GM19351 (cell line): ENCODE results near the gene TTC22.

Source experiments
- ATAC-seq: cut with Tn5 transposase; IDR thresholded peaks from one replicate; pipeline ENCODE4 v1.9.1; 2021; ENCODE audit warnings: mild to moderate bottlenecking, moderate library complexity; ENCODE audit not compliant: unreplicated experiment

TTC22 gene

DNA sequence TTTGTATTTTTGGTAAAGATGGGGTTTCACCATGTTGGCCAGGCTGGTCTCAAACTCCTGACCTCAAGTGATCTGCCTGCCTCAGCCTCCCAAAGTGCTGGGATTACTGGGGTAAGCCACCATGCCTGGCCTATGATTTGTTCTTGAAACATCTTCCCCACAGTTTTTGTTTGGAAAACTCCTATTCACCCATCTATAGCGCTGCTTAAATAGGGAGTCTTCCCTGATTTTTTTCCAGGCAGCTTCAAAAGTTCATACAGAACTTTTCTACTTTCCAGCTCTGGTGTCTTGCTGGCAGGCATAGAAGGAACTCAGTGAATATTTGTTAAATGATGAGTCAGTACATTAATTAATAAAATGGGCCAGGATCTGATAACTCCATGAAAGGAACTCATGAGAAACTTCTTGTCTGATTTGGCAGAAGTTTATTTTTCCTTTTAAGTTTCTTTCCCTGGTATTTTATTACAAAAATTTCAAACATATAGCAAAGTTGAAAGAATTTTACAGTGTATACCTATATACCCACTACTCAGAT is 33.0 kb upstream of the TTC22 start:
- no peak for ATAC-seq

- ATAC-seq, result no peak
Observed at GRCh38 chr1:54833121-54833520, 32.0 kb upstream of the TTC22 start.

GRCh38 chr1:54826226-54826816 is 25.2 kb upstream of the TTC22 start:
- ATAC-seq, result no peak

DNA sequence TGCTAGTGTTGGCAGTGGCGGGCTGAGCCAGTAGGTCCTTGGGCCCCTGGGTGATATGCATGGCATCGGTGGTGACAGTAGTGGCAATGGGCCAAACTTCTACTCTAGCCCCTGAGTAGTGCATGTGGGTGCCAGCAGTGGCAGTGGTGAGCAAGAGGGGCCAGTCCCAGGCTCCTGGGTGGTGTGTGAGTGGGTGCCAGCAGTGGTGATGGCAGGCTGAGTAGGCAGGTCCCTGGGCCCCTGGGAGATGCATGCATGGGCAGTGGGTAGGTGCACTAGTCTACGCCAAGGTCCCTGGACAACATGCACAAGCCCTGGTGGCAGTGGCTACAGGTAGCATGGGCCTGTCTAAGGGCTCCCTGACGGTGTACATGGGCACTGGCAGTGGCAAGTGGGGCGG is 24.6 kb upstream of the TTC22 start:
- ATAC-seq, result no peak

- ATAC-seq, result no peak
Observed at GRCh38 chr1:54823670-54824069, 22.5 kb upstream of the TTC22 start.

DNA sequence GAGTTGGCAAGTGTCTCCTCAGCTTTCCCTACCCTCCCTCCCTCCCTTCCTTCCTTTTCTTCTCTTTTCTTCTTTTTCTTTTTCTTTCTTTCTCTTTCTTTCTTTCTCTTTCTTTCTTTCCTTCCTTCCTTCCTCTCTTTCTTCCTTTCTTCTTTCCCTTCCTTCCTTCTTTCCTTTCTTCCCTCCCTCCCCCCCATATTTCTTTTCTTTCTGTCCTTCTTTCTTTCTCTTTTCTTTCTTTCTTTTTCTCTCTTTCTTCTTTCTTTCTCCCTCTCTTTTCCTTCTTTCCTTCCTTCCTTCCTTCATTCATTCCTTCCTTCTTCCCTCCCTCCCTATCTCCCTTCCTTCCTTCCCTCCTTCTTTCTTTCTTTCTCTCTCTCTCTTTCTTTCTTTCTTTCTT is 18.6 kb upstream of the TTC22 start:
- no peak for ATAC-seq

- no peak for ATAC-seq
Observed at GRCh38 chr1:54819195-54819536, 18.0 kb upstream of the TTC22 start.

DNA sequence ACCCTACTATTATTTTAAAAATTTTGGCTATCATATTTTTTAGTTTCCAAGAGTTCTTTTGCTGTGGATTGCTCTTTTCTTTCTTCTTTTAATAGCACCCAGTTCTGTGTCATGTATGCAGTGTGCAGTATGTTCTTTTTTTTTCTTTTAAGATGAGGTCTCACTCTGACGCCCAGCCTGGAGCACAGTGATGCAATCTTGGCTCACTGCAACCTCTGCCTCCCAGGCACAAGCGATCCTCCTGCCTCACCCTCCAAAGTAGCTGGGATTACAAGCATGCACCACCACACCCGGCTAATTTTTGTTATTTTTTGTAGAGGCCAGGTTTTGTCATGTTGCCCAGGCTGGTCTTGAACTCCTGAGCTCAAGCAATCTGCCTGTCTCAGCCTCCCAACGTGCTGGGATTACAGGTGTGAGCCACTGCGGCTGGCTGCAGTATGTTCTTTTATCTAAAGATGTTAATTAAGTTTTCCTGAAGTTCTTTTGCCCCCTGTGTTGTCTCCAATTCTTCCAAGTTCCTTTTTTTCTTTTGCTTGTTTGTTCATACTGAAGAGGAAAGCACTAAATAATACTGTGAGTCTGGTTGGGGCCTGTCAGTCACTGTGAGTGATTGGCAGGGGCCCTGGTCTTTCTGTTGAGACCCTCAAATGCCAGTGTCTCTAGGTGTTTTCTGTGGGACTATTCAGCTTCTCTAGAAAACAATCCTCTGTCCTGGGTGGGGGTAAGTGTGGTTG is 17.5 kb upstream of the TTC22 start:
- no peak for ATAC-seq

- no peak for ATAC-seq
Observed at GRCh38 chr1:54816951-54817350, 15.8 kb upstream of the TTC22 start.

DNA sequence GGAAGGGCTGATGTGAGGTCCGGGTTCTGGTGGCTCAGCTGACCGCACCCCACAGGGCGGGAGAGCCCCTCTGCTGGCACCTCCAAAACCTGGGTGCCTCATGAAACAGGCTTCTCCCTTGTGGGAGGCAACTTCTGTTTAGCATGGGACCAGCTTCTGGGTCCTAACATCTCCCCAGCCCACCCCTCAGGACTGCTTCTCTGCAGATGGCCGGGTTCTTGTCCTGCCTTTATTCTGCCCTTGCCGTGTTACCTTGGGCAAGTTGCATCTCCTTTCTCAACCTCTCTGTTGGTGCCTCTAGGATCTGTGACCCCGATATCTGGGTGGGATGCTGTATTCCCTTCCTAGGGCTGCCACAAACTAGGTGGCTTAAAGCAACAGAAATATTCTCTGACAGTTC is 15.0 kb upstream of the TTC22 start:
- ATAC-seq, result no peak

DNA sequence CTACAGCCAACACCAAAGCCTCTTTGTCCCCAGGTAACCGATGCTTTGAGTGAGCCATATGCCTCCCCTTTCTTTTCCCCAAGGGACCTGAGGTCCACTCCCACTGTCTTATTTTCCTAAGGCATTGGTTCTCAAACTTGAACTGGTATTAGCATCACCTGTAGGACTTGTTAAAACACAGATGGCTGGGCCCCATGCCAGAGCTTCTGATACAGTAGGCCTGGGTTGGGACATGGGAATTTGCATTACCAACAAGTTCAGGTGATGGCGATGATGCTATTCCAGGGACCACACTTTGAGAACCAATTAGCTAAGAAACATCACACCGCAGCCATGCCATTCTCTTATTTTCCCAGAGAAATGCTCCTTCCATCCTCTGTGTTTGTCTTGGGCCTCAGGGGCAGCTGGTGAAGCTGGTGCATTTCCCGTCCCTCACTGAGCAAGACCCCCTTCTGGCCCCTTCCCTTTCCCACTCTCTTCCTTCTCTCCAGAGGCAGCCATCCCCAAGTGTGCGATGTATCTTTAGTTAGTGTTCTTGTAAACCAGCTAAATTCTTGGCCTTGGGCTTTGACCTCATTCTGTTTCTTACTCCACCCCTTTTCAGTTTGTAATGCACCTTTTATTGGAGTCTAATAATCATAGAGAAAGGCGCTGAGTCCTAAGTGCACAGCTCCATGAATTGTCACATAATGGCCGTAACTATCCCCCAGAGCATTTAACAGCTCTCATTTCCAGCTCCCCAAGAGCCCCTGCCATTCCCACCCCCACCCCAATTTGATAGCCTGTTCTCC is 14.2 kb upstream of the TTC22 start:
- no peak for ATAC-seq

GRCh38 chr1:54814571-54814970 is 13.4 kb upstream of the TTC22 start:
- ATAC-seq, result no peak

DNA sequence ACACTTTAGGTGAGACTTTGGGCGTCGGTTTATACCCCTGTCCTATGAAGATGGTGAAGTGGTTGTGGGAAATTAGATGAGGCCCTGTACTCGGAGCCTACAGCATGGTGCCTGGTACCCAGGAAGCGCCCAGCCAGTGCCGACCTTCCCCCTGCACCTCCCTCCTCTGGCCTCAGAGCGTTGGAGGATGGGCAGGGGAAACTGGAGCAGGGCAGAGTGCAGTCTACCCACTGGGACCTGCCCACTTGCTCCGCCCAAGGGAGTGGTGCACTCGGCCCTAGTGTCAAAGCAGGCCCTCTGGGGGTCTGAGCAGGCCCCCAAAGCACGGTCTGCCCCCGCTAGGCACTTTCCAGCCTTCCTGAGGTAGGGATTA is 13.0 kb upstream of the TTC22 start:
- ATAC-seq, result no peak

DNA sequence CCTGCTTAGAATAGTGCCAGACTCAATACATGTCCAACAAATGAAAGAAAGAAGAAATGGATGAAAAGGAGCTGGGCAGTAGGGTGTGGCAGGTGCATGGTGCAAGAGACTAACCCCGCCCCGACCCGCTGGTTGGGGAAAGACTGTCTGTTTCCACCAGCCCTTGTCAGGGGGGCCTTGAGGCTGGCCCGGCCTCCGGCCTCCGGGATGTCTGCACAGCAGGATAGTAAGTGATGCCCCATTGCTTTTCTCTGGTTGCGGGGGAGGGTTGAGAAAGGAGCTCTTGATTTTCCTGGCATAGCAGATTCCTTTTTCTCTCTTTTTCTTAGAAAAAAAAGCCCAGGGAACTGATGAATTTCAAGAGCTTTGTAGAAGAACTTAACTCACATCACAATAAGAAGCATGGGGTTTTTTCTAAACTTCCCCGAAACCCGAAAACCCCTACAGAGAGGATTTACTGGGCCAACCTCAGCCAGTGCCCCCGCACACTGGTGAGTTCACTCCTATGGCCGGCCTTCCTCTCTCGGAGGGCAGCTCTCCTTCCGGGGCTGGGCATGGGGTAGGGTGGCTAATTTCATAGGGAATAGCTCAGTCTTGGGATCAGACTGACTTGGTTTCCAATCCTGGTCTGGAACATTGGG is 12.5 kb upstream of the TTC22 start:
- peak; percentile 8 for ATAC-seq

GRCh38 chr1:54812801-54813484 is 11.8 kb upstream of the TTC22 start:
- ATAC-seq, result peak; percentile 68

GRCh38 chr1:54811739-54812655 is 10.9 kb upstream of the TTC22 start:
- no peak for ATAC-seq

DNA sequence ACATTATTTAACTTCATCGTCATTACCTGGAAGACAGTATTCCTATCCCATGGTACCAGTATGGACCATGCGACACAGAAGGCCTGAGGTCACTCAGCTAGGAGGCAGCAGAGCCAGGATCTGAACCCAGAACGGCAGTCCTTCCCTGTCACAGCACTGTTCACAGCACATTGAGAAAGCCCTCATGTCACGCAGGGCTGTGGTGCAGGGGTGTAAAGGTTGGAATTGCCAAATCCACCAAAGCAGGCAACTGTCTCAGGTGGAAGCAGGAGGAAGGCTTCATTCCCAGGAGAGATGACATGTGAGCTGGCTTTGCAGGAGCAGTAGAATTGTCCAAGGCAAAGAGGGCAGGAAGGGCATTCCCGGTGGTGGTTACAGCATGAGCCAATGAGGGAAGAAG is 9.9 kb upstream of the TTC22 start:
- no peak for ATAC-seq

GRCh38 chr1:54810153-54810942 is 9.2 kb upstream of the TTC22 start:
- ATAC-seq, result peak; percentile 74

- no peak for ATAC-seq
Observed at GRCh38 chr1:54809496-54810074, 8.5 kb upstream of the TTC22 start.
